Measurements from ENCODE around the gene GUCA2A. TPM values are rescaled to one million over a fixed set of nuclear protein-coding genes. Genes with fewer than 3 reads are reported as not detected.

GUCA2A gene, protein sequence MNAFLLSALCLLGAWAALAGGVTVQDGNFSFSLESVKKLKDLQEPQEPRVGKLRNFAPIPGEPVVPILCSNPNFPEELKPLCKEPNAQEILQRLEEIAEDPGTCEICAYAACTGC
- total RNA-seq: not detected in 2 replicates

DNA sequence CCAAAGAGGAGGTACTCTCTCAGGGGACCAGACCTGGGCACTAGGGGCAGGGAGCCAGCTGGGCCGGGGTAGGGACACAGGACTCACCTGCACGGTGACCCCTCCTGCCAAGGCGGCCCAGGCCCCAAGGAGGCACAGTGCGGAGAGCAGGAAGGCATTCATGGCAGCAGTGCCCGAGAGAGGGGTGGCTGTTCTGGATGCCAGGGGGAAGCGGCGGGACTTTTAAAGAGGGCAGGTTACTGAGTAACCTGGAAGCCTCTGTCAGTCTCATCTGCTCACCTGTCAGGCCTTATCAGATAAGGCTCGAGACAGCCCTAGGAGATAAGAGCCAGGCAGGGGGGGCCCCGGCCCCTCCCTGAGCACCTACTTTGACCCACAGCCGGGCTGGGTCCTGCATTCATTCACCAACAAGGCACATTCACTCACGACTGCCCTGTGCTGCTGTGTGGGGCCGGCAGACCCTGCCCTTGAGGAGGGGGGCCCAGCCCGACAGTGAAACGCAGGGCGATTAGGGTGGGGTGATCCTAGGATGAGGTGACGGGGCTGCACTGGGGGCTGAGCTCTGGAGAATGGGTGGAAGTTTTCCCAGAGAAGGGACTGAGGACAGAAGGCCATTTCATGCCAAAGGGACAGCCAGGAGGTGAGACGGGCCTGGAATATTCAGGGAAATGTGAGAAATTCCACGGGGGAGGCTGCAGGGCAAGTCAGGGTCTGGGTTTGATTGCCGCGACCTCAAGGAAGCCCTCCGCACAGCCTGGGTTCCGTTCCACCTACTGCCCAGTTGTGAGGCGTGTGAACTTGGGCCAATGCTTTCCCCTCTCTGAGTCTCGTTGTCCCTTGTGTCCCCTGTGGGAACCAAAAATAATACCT lies at the start of gene GUCA2A:
TSS of gene GUCA2A (minus strand) at position 195 of the 870 bp plus-strand sequence. CDS start at position 162, 33 bp downstream.

DNA sequence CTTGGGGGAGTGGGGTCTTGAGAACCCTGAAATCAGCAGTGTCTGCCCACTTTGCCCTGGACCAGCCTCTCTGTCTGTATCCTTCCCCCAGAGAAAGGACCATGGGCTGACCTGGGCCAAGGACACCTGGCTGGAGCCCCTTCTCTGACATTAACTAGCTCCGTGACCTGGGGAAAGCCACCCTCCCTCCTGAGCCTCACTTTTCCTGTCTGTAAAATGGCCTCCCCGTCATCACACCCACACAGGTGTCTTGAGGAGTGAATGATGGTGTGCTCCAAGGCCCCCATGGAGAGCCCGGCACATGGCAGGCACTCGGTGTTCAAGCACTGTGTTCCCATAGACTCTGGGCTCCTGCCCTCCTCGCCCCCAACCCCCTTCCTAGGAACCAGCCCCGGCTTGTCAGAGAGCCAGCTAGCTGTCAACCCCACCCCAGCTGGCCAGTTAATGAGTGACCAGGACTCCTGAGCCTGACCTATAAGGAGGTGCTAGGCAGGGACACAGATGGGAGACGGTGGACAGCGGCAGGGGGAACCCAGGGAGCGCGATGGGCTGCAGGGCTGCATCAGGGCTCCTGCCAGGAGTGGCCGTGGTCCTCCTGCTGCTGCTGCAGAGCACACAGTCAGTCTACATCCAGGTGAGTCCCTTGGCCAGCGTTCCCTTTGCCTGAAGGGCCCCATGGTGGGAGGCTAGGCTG lies 11.5 kb downstream of the GUCA2A start, which contains the start of gene GUCA2B:
TSS of gene GUCA2B (plus strand) at position 504 of the 694 bp plus-strand sequence. CDS start at position 545, 41 bp downstream.

Other genes starting within 250 kb of the GUCA2A start
- gene HIVEP3, start 245.8 kb downstream of the GUCA2A start, total RNA-seq: 1.5 and 2.0 TPM in 2 replicates
- gene GUCA2B, start 11.3 kb downstream of the GUCA2A start, total RNA-seq: not detected in 2 replicates
- gene FOXJ3, start 170.5 kb upstream of the GUCA2A start, total RNA-seq: 10.4 and 23.4 TPM in 2 replicates
- gene RIMKLA, start 216.0 kb upstream of the GUCA2A start, total RNA-seq: under 0.01 and 0.28 TPM in 2 replicates

Measured in regular cardiac myocyte (primary cell).